Subcutaneous preadipocyte (primary cell): ENCODE measurements around the gene GFM1. TPM values are rescaled to one million over a fixed set of nuclear protein-coding genes. Genes with fewer than 3 reads are reported as not detected.

Experiments used
- small RNA-seq: library from RNA; depleted of rRNA; stranded (forward); fragments of <200 nt; gene quantifications from one replicate; pipeline ENCODE3, GENCODE V24; 2012
- total RNA-seq: library from RNA; depleted of rRNA; stranded (reverse); fragments of >200 nt; gene quantifications from 2 replicates; pipeline ENCODE4 v1.2.3, GENCODE V29; 2012

Gene GFM1
- 37.8 and 49.1 TPM in 2 replicates for total RNA-seq

GRCh38 chr3:158644345-158644908 lies at the start of gene GFM1:
Gene GFM1, plus strand, starts transcription at chr3:158644527. Its CDS starts 108 bp downstream, at chr3:158644635.

GRCh38 chr3:158672215-158673176 lies 28.2 kb downstream of the GFM1 start, which contains the start of gene LXN:
Gene LXN, minus strand, starts transcription at chr3:158672648. Its CDS starts 170 bp downstream, at chr3:158672478.

GRCh38 chr3:158731938-158732855 lies 87.9 kb downstream of the GFM1 start, which contains the start of gene RARRES1:
Gene RARRES1, minus strand, starts transcription at chr3:158732457. Its CDS starts 42 bp downstream, at chr3:158732415.

Small RNA genes within 50 kb of the gene (small RNA-seq; reads per million reads assigned to genes)
- gene AC025033.1 (not detected), gene AC080013.6 (not detected)

Other genes starting within 250 kb of the GFM1 start
- 3.5 and 4.4 TPM in 2 replicates for gene MLF1, start 73.3 kb upstream of the GFM1 start, total RNA-seq
- 10.0 and 28.3 TPM in 2 replicates for gene LXN, start 28.1 kb downstream of the GFM1 start, total RNA-seq
- gene RARRES1, start 87.9 kb downstream of the GFM1 start, total RNA-seq: 0.59 and 3.3 TPM in 2 replicates
- 72.3 and 81.6 TPM in 2 replicates for gene MFSD1, start 157.5 kb downstream of the GFM1 start, total RNA-seq